Gastrocnemius medialis (tissue), 4 donors: Measurements from ENCODE around the gene ANKH. TPM values are rescaled to one million over a fixed set of nuclear protein-coding genes. Genes with fewer than 3 reads are reported as not detected.
"Not testable (repeated sequence)": the region's sequence is repeated elsewhere in the genome, so short reads cannot be mapped to it uniquely, and the experiment has no call there.

Experiments
- ATAC-seq, 2 donors: fragments of 150-250 bp; one replicate each; pipeline ENCODE4 v1.9.1; 2016
- DNase-seq, 2 donors: peaks; one replicate each; pipeline ENCODE4 v3.0.0-alpha.2; 2019
- H3K27ac ChIP-seq, 4 donors: fragments of 200-600 bp; sonication (generic); 1 replicate in 1 of 4; 2 replicates in 3 of 4; pipeline ENCODE4 v1.5.1; 2016 to 2018; ENCODE audit warnings: mild to moderate bottlenecking in 2 of 4, moderate library complexity in 1 of 4
- H3K27me3 ChIP-seq, 3 donors: fragments of 200-600 bp; sonication (generic) in 2 of 3; 1 replicate in 1 of 3; 2 replicates in 2 of 3; pipeline versions ENCODE4 v1.5.1 to v1.6.0; 2016 to 2019; ENCODE audit warnings: mild to moderate bottlenecking in 1 of 3, moderate library complexity in 1 of 3
- H3K36me3 ChIP-seq, 2 donors: fragments of 200-600 bp; sonication (generic) in 1 of 2; one replicate each; pipeline ENCODE4 v1.5.1; 2017 to 2018
- H3K4me1 ChIP-seq, 2 donors: fragments of 200-600 bp; sonication (generic) in 1 of 2; one replicate each; pipeline ENCODE4 v1.5.1; 2016 to 2017; ENCODE audit warnings: mild to moderate bottlenecking in 2 of 2
- H3K4me3 ChIP-seq, 4 donors: fragments of 200-600 bp; sonication (generic) in 3 of 4; 1 replicate in 1 of 4; 2 replicates in 3 of 4; pipeline ENCODE4 v1.5.1; 2016 to 2019; ENCODE audit warnings: mild to moderate bottlenecking in 2 of 4
- H3K9me3 ChIP-seq, 3 donors: fragments of 200-600 bp; sonication (generic) in 2 of 3; 1 replicate in 1 of 3; 2 replicates in 2 of 3; pipeline ENCODE4 v1.5.1; 2016 to 2019
- CTCF ChIP-seq, 5 experiments: fragments of 450-650 bp in 3 of 5; fragments of 200-600 bp in 2 of 5; sonication (generic) in 2 of 5; IDR thresholded peaks in 4 of 5; conservative IDR thresholded peaks in 1 of 5; 1 replicate in 4 of 5; 2 replicates in 1 of 5; pipeline ENCODE4 v1.5.1; 2016 to 2019; ENCODE audit warnings: antibody characterized with exemption in 5 of 5, mild to moderate bottlenecking in 3 of 5, moderate library complexity in 3 of 5
- POLR2A ChIP-seq, 2 donors: fragments of 450-650 bp; IDR thresholded peaks; one replicate each; pipeline ENCODE4 v1.6.1; 2017; ENCODE audit warnings: antibody characterized with exemption in 2 of 2, mild to moderate bottlenecking in 2 of 2, moderate library complexity in 2 of 2
- in situ Hi-C, 4 donors: fragments of 200-750 bp; cut with MboI; loops; one replicate each; pipeline versions ENCODE4 v1.15.0 to v1.8.0; 2017; ENCODE audit warnings: low sequenced_read_pairs in 4 of 4
- intact Hi-C: fragments of 100-400 bp; cut with DNase I; formaldehyde crosslinking; loops from one replicate; pipeline ENCODE4 v1.15.1; 2023; ENCODE audit warnings: low total_unique reads
- total RNA-seq, 4 donors: library from RNA; depleted of rRNA; stranded (reverse); fragments of >200 nt; gene quantifications; one replicate each; pipeline versions ENCODE4 v1.1.0 to v1.2.3, GENCODE V29; 2016

The ANKH gene
- total RNA-seq, 4 donors from 2014 or later: 33.5 to 52.1 (median 36.0) TPM

GRCh38 chr5:14851050-14851419, 20.5 kb downstream of the ANKH start:
- H3K4me1 ChIP-seq: peaks cover 49 to 65% of the 10 kb centered on the region in 2 donors
- no peak for TF ChIP-seq POLR2A (IDR thresholded peaks at IDR 0.05)
- no peak for TF ChIP-seq CTCF (IDR thresholded peaks at IDR 0.05 in 4 of 5, conservative IDR thresholded peaks at IDR 0.05 in 1 of 5)
- intact Hi-C loops: no loop called here

GRCh38 chr5:14850419-14851049, 21.0 kb downstream of the ANKH start:
- in situ Hi-C loops: loop anchor here in 2 of 4 donors (25.0 kb wide), 1 partner anchor 113 kb away; no protein-coding TSS in a partner anchor

More at GRCh38 chr5:14851050-14851419, 20.5 kb downstream of the ANKH start:
- ATAC-seq (no peak), DNase-seq (no peak)
- no peaks in the 10 kb centered on the region for H3K27me3 ChIP-seq
- in situ Hi-C loops: loop anchor here in 2 of 4 donors (25.0 kb wide), 1 partner anchor 114 kb away; no protein-coding TSS in a partner anchor
- no peak overlapping the region for H3K4me3 ChIP-seq
- H3K9me3 ChIP-seq: no peaks in the 10 kb centered on the region
- H3K36me3 ChIP-seq: no peaks in the 10 kb centered on the region
- H3K27ac ChIP-seq: peak overlapping the region in 3 of 4 donors; percentile 57 to 82 (median 79)

GRCh38 chr5:14849516-14850294, 21.9 kb downstream of the ANKH start:
- intact Hi-C loops: no loop called here
- peak overlapping the region in 1 of 4 donors; percentile 82 for H3K27ac ChIP-seq
- H3K36me3 ChIP-seq: no peaks in the 10 kb centered on the region
- in situ Hi-C loops: loop anchor here in 2 of 4 donors (25.0 kb wide), 1 partner anchor 112 kb away; no protein-coding TSS in a partner anchor
- no peak for TF ChIP-seq POLR2A (IDR thresholded peaks at IDR 0.05)
- no peak for TF ChIP-seq CTCF (IDR thresholded peaks at IDR 0.05 in 4 of 5, conservative IDR thresholded peaks at IDR 0.05 in 1 of 5)
- H3K9me3 ChIP-seq: no peaks in the 10 kb centered on the region
- no peaks in the 10 kb centered on the region for H3K27me3 ChIP-seq
- peaks cover 45 to 52% of the 10 kb centered on the region in 2 donors for H3K4me1 ChIP-seq
- ATAC-seq: no peak
- DNase-seq: no peak
- no peak overlapping the region for H3K4me3 ChIP-seq

More at GRCh38 chr5:14850419-14851049, 21.0 kb downstream of the ANKH start:
- no peak for TF ChIP-seq POLR2A (IDR thresholded peaks at IDR 0.05)
- TF ChIP-seq CTCF (IDR thresholded peaks at IDR 0.05 in 4 of 5, conservative IDR thresholded peaks at IDR 0.05 in 1 of 5): no peak
- Histone ChIP-seq H3K4me3 (no peak overlapping the region), H3K27ac (peak overlapping the region in 3 of 4 donors; percentile 57 to 82 (median 79)), H3K36me3 (no peaks in the 10 kb centered on the region), H3K27me3 (no peaks in the 10 kb centered on the region), H3K4me1 (peaks cover 49 to 61% of the 10 kb centered on the region in 2 donors), H3K9me3 (no peaks in the 10 kb centered on the region)
- intact Hi-C loops: no loop called here
- ATAC-seq (no peak), DNase-seq (no peak)

- DNase-seq, H3K27me3 ChIP-seq, H3K4me3 ChIP-seq, H3K36me3 ChIP-seq, ATAC-seq, intact Hi-C loops, H3K9me3 ChIP-seq, in situ Hi-C loops: not testable (repeated sequence)
- Histone ChIP-seq H3K27ac (peak overlapping the region in 1 of 4 donors; percentile 20), H3K4me1 (peaks cover 41 to 45% of the 10 kb centered on the region in 2 donors)
These were observed 22.6 kb downstream of the ANKH start for GRCh38 chr5:14848942-14849341.

GRCh38 chr5:14848385-14848784, 23.2 kb downstream of the ANKH start:
- in situ Hi-C loops (no loop called here), intact Hi-C loops (no loop called here)
- H3K36me3 ChIP-seq: no peaks in the 10 kb centered on the region
- DNase-seq: no peak
- no peak overlapping the region for H3K27ac ChIP-seq
- H3K4me3 ChIP-seq: no peak overlapping the region
- H3K9me3 ChIP-seq: no peaks in the 10 kb centered on the region
- H3K4me1 ChIP-seq: peaks cover 36 to 39% of the 10 kb centered on the region in 2 donors
- H3K27me3 ChIP-seq: no peaks in the 10 kb centered on the region
- TF ChIP-seq POLR2A (IDR thresholded peaks at IDR 0.05): no peak
- no peak for TF ChIP-seq CTCF (IDR thresholded peaks at IDR 0.05 in 4 of 5, conservative IDR thresholded peaks at IDR 0.05 in 1 of 5)
- no peak for ATAC-seq
